Measurements from ENCODE around the gene HSPA14. TPM values are rescaled to one million over a fixed set of nuclear protein-coding genes. Genes with fewer than 3 reads are reported as not detected.

The HSPA14 gene
- total and polyA plus RNA-seq, 10 of the 15 experiments (the other 5 are each of a cell fraction or from before 2014, with no cell fraction given) = 26.6 to 56.1 (median 34.3) TPM

DNA sequence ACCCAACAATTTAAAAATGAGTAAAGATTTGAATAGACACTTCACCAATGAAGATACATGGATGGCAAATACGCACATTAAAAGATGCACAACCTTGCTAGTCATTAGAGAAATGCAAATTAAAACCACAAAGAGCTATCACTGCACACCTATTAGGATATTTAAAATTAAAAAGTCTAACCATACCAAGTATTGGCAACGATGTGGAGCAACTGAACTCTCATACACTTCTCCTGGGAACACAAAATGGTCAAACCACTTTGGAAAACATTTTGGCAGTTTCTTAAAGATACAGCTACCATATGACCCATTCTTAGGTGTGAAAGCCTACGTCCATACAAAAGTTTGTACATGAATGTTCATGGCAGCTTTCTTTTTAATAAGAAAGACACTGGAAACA, 79.7 kb downstream of the HSPA14 start (continued):
- TF ChIP-seq USF2 (IDR thresholded peaks at IDR 0.05; ENCODE audit: borderline replicate concordance, low read depth, low read length) = no peak

- peaks cover 4% of the 10 kb centered on the region; the same call in 1 of the 2 replicates for H4K20me1 ChIP-seq (ENCODE audit: control insufficient read depth, insufficient read depth)
- no peak overlapping the region for H3K4me3 ChIP-seq
- in situ Hi-C loops (cut with MboI) = no loop called here
- BruUV-seq (replicated peaks) = no TSS peak
- WGBS (ENCODE audit: insufficient coverage, insufficient replicate concordance, low lambda C conversion rate, missing lambda C conversion rate) = 20% methylated on average over 3 of the region's 3 CpGs
- H3K9me3 ChIP-seq (replicated peaks; ENCODE audit: control insufficient read depth, insufficient read depth, low read length) = peaks cover 14% of the 10 kb centered on the region
- RAD21 ChIA-PET (ENCODE audit: unreplicated experiment) = no interaction called here
- no peak overlapping the region for H2AFZ ChIP-seq (ENCODE audit: control insufficient read depth, low read depth, low read length)
- TF ChIP-seq MAX (IDR thresholded peaks at IDR 0.05; ENCODE audit: low read depth, low read length) = no peak
- TF ChIP-seq, protein P1, sequence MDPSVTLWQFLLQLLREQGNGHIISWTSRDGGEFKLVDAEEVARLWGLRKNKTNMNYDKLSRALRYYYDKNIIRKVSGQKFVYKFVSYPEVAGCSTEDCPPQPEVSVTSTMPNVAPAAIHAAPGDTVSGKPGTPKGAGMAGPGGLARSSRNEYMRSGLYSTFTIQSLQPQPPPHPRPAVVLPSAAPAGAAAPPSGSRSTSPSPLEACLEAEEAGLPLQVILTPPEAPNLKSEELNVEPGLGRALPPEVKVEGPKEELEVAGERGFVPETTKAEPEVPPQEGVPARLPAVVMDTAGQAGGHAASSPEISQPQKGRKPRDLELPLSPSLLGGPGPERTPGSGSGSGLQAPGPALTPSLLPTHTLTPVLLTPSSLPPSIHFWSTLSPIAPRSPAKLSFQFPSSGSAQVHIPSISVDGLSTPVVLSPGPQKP (IDR thresholded peaks at IDR 0.05; ENCODE audit: low read depth, low read length) = no peak
- TF ChIP-seq SPI1 (IDR thresholded peaks at IDR 0.05; ENCODE audit: borderline replicate concordance, insufficient read depth, low read depth, low read length) = no peak
- TF ChIP-seq NFYB (IDR thresholded peaks at IDR 0.05; ENCODE audit: insufficient read depth, low read depth, low read length) = no peak
- TF ChIP-seq, protein P2, sequence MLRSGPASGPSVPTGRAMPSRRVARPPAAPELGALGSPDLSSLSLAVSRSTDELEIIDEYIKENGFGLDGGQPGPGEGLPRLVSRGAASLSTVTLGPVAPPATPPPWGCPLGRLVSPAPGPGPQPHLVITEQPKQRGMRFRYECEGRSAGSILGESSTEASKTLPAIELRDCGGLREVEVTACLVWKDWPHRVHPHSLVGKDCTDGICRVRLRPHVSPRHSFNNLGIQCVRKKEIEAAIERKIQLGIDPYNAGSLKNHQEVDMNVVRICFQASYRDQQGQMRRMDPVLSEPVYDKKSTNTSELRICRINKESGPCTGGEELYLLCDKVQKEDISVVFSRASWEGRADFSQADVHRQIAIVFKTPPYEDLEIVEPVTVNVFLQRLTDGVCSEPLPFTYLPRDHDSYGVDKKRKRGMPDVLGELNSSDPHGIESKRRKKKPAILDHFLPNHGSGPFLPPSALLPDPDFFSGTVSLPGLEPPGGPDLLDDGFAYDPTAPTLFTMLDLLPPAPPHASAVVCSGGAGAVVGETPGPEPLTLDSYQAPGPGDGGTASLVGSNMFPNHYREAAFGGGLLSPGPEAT (IDR thresholded peaks at IDR 0.05; ENCODE audit: low read depth) = 0 out of 2 replicates have a peak, but pooled peaks have one; percentile 20
- TF ChIP-seq RUNX3 (IDR thresholded peaks at IDR 0.05; ENCODE audit: low read length) = peak; percentile 78
- SMC1A ChIA-PET (ENCODE audit: uncharacterized antibody, unreplicated experiment) = interaction anchor here (1.4 kb wide), 2 partner anchors 20 to 357 kb away, joined by 4 read pairs; no protein-coding TSS in a partner anchor
- H3K79me2 ChIP-seq (ENCODE audit: control insufficient read depth, insufficient read depth, low read length) = no peaks in the 10 kb centered on the region; the same call in 1 of the 2 replicates
- CTCF ChIA-PET = interaction anchor here (0.9 to 1.5 kb wide), 3 partner anchors 16 to 80 kb away, joined by 3 to 4 read pairs (median 3); partner anchors contain the start of genes HSPA14 and MSANTD7
- H3K36me3 ChIP-seq (ENCODE audit: control insufficient read depth in 2 of 2, insufficient read depth in 2 of 2, low read length in 1 of 2) = peaks cover 20 to 50% of the 10 kb centered on the region in 2 experiments
- DNase-seq (ENCODE audit: low read depth, low spot score) (no peak), FAIRE-seq (no peak), ATAC-seq (peak; percentile 56)
- H3K27ac ChIP-seq (ENCODE audit: control insufficient read depth, insufficient read depth) = peak overlapping the region; percentile 54; the same call in 1 of the 2 replicates
- H3K4me1 ChIP-seq (ENCODE audit: control insufficient read depth, insufficient read depth, low read length) = peaks cover 3% of the 10 kb centered on the region; the same call in 1 of the 2 replicates
- no peaks in the 10 kb centered on the region for H3K27me3 ChIP-seq (replicated peaks in 1 of 2; ENCODE audit: control insufficient read depth in 2 of 2, insufficient read depth in 2 of 2, low read length in 1 of 2)
- POLR2A ChIA-PET = interaction anchor here (1.0 kb wide), 1 partner anchor 73 kb away, joined by 3 read pairs; no protein-coding TSS in a partner anchor
- H3K4me2 ChIP-seq (ENCODE audit: control insufficient read depth, insufficient read depth) = no peak overlapping the region
- intact Hi-C loops (cut with micrococcal nuclease; ENCODE audit: unreplicated experiment) = no loop called here
- no peak overlapping the region for H3K9ac ChIP-seq (ENCODE audit: control insufficient read depth, insufficient read depth, low read length)
Observed at GRCh38 chr10:14918964-14919363, 80.9 kb downstream of the HSPA14 start.

Other genes with a start within 250 kb of the HSPA14 start
- 75.3 and 82.3 TPM in 2 replicates for gene FAM107B, start 63.4 kb upstream of the HSPA14 start, total RNA-seq (2014; rRNA removed)
- 147 and 150 TPM in 2 replicates for gene FAM107B, start 63.4 kb upstream of the HSPA14 start, total RNA-seq (2014; rRNA removed; fragmentation: Illumina TruSeq; extraction: Trizol)
- gene FAM107B, start 63.4 kb upstream of the HSPA14 start, total RNA-seq (2021) = 136 and 141 TPM in 2 replicates
- gene FAM107B, start 63.4 kb upstream of the HSPA14 start, polyA plus RNA-seq (2011; rRNA removed) = 101 and 147 TPM in 2 replicates
- gene FAM107B, start 63.4 kb upstream of the HSPA14 start, polyA plus RNA-seq (2014; fragmentation: Illumina TruSeq; extraction: Trizol) = 162 and 212 TPM in 2 replicates
- gene FAM107B, start 63.4 kb upstream of the HSPA14 start, polyA plus RNA-seq (2014; fragmentation: Nextera tagmentation; extraction: Ambion mirVana) = 10 to 100 TPM; 45.8 to 68.6 TPM
- 80.4 and 97.8 TPM in 2 replicates for gene FAM107B, start 63.4 kb upstream of the HSPA14 start, polyA plus RNA-seq (2014; rRNA removed)
- 10 to 100 TPM; 22.9 to 37.1 TPM for gene FAM107B, start 63.4 kb upstream of the HSPA14 start, polyA plus RNA-seq (2016; fragmentation: Nextera tagmentation; extraction: Ambion mirVana)
- 0.98 and 1.9 TPM in 2 replicates for gene CDNF, start 269 bp upstream of the HSPA14 start, total RNA-seq (2014; rRNA removed)
- gene CDNF, start 269 bp upstream of the HSPA14 start, total RNA-seq (2014; rRNA removed; fragmentation: Illumina TruSeq; extraction: Trizol) = 1.0 and 1.2 TPM in 2 replicates
- gene CDNF, start 269 bp upstream of the HSPA14 start, total RNA-seq (2021) = 0.43 and 1.0 TPM in 2 replicates
- gene CDNF, start 269 bp upstream of the HSPA14 start, polyA plus RNA-seq (2011; rRNA removed) = 0.81 TPM in 2 replicates
- gene CDNF, start 269 bp upstream of the HSPA14 start, polyA plus RNA-seq (2014; fragmentation: Illumina TruSeq; extraction: Trizol) = 0.73 and 2.3 TPM in 2 replicates
- under 1 TPM; 0.08 to 0.29 TPM for gene CDNF, start 269 bp upstream of the HSPA14 start, polyA plus RNA-seq (2014; fragmentation: Nextera tagmentation; extraction: Ambion mirVana)
- gene CDNF, start 269 bp upstream of the HSPA14 start, polyA plus RNA-seq (2014; rRNA removed) = 1.2 and 2.7 TPM in 2 replicates
- gene CDNF, start 269 bp upstream of the HSPA14 start, polyA plus RNA-seq (2016; fragmentation: Nextera tagmentation; extraction: Ambion mirVana) = under 1 TPM; 0.48 to 0.54 TPM
- 22.8 and 27.9 TPM in 2 replicates for gene MSANTD7, start within 50 bp of the HSPA14 start, total RNA-seq (2014; rRNA removed)
- gene MSANTD7, start within 50 bp of the HSPA14 start, total RNA-seq (2014; rRNA removed; fragmentation: Illumina TruSeq; extraction: Trizol) = 19.3 and 19.7 TPM in 2 replicates
- 20.1 and 20.6 TPM in 2 replicates for gene MSANTD7, start within 50 bp of the HSPA14 start, total RNA-seq (2021)
- gene MSANTD7, start within 50 bp of the HSPA14 start, polyA plus RNA-seq (2011; rRNA removed) = 13.5 and 15.5 TPM in 2 replicates
- gene MSANTD7, start within 50 bp of the HSPA14 start, polyA plus RNA-seq (2014; fragmentation: Illumina TruSeq; extraction: Trizol) = 18.9 and 19.3 TPM in 2 replicates
- gene MSANTD7, start within 50 bp of the HSPA14 start, polyA plus RNA-seq (2014; fragmentation: Nextera tagmentation; extraction: Ambion mirVana) = 1 to 10 TPM; 3.5 to 4.5 TPM
- 13.5 and 14.0 TPM in 2 replicates for gene MSANTD7, start within 50 bp of the HSPA14 start, polyA plus RNA-seq (2014; rRNA removed)
- gene MSANTD7, start within 50 bp of the HSPA14 start, polyA plus RNA-seq (2016; fragmentation: Nextera tagmentation; extraction: Ambion mirVana) = 10 to 100 TPM; 17.8 to 19.1 TPM
- 24.3 and 27.6 TPM in 2 replicates for gene SUV39H2, start 40.6 kb downstream of the HSPA14 start, total RNA-seq (2014; rRNA removed)
- 32.3 and 32.6 TPM in 2 replicates for gene SUV39H2, start 40.6 kb downstream of the HSPA14 start, total RNA-seq (2014; rRNA removed; fragmentation: Illumina TruSeq; extraction: Trizol)
- gene SUV39H2, start 40.6 kb downstream of the HSPA14 start, total RNA-seq (2021) = 25.8 and 26.9 TPM in 2 replicates
- gene SUV39H2, start 40.6 kb downstream of the HSPA14 start, polyA plus RNA-seq (2011; rRNA removed) = 26.1 and 43.4 TPM in 2 replicates
- 41.1 and 45.0 TPM in 2 replicates for gene SUV39H2, start 40.6 kb downstream of the HSPA14 start, polyA plus RNA-seq (2014; fragmentation: Illumina TruSeq; extraction: Trizol)
- gene SUV39H2, start 40.6 kb downstream of the HSPA14 start, polyA plus RNA-seq (2014; fragmentation: Nextera tagmentation; extraction: Ambion mirVana) = 10 to 100 TPM; 26.5 to 40.3 TPM
- gene SUV39H2, start 40.6 kb downstream of the HSPA14 start, polyA plus RNA-seq (2014; rRNA removed) = 17.9 and 27.4 TPM in 2 replicates
- 10 to 100 TPM; 33.7 to 36.4 TPM for gene SUV39H2, start 40.6 kb downstream of the HSPA14 start, polyA plus RNA-seq (2016; fragmentation: Nextera tagmentation; extraction: Ambion mirVana)
- 24.6 and 25.8 TPM in 2 replicates for gene DCLRE1C, start 115.8 kb downstream of the HSPA14 start, total RNA-seq (2014; rRNA removed)
- 29.5 and 32.1 TPM in 2 replicates for gene DCLRE1C, start 115.8 kb downstream of the HSPA14 start, total RNA-seq (2014; rRNA removed; fragmentation: Illumina TruSeq; extraction: Trizol)
- gene DCLRE1C, start 115.8 kb downstream of the HSPA14 start, total RNA-seq (2021) = 19.8 and 20.6 TPM in 2 replicates
- gene DCLRE1C, start 115.8 kb downstream of the HSPA14 start, polyA plus RNA-seq (2011; rRNA removed) = 19.3 and 26.3 TPM in 2 replicates
- 28.7 and 29.2 TPM in 2 replicates for gene DCLRE1C, start 115.8 kb downstream of the HSPA14 start, polyA plus RNA-seq (2014; fragmentation: Illumina TruSeq; extraction: Trizol)
- gene DCLRE1C, start 115.8 kb downstream of the HSPA14 start, polyA plus RNA-seq (2014; fragmentation: Nextera tagmentation; extraction: Ambion mirVana) = 10 to 100 TPM; 15.7 to 26.2 TPM
- 18.5 and 20.3 TPM in 2 replicates for gene DCLRE1C, start 115.8 kb downstream of the HSPA14 start, polyA plus RNA-seq (2014; rRNA removed)
- gene DCLRE1C, start 115.8 kb downstream of the HSPA14 start, polyA plus RNA-seq (2016; fragmentation: Nextera tagmentation; extraction: Ambion mirVana) = 10 to 100 TPM; 35.7 to 43.4 TPM
- not detected in 2 replicates for gene MEIG1, start 121.1 kb downstream of the HSPA14 start, total RNA-seq (2014; rRNA removed)
- gene MEIG1, start 121.1 kb downstream of the HSPA14 start, total RNA-seq (2014; rRNA removed; fragmentation: Illumina TruSeq; extraction: Trizol) = 0.67 TPM in 1 of 2 replicates, not detected in the other
- gene MEIG1, start 121.1 kb downstream of the HSPA14 start, total RNA-seq (2021) = not detected in 2 replicates
- 0.22 and 0.62 TPM in 2 replicates for gene MEIG1, start 121.1 kb downstream of the HSPA14 start, polyA plus RNA-seq (2011; rRNA removed)
- 0.13 TPM in 1 of 2 replicates, not detected in the other for gene MEIG1, start 121.1 kb downstream of the HSPA14 start, polyA plus RNA-seq (2014; fragmentation: Illumina TruSeq; extraction: Trizol)
- under 1 TPM; 0.79 to 0.80 TPM for gene MEIG1, start 121.1 kb downstream of the HSPA14 start, polyA plus RNA-seq (2014; fragmentation: Nextera tagmentation; extraction: Ambion mirVana)
- 0.71 and 1.1 TPM in 2 replicates for gene MEIG1, start 121.1 kb downstream of the HSPA14 start, polyA plus RNA-seq (2014; rRNA removed)
- 1 to 10 TPM; 1.8 to 1.9 TPM for gene MEIG1, start 121.1 kb downstream of the HSPA14 start, polyA plus RNA-seq (2016; fragmentation: Nextera tagmentation; extraction: Ambion mirVana)
- gene OLAH, start 205.6 kb downstream of the HSPA14 start, total RNA-seq (2014; rRNA removed) = 0.49 and 0.85 TPM in 2 replicates
- gene OLAH, start 205.6 kb downstream of the HSPA14 start, total RNA-seq (2014; rRNA removed; fragmentation: Illumina TruSeq; extraction: Trizol) = 0.74 and 0.98 TPM in 2 replicates
- gene OLAH, start 205.6 kb downstream of the HSPA14 start, total RNA-seq (2021) = 0.56 and 0.59 TPM in 2 replicates
- 1.4 and 2.0 TPM in 2 replicates for gene OLAH, start 205.6 kb downstream of the HSPA14 start, polyA plus RNA-seq (2011; rRNA removed)
- gene OLAH, start 205.6 kb downstream of the HSPA14 start, polyA plus RNA-seq (2014; fragmentation: Illumina TruSeq; extraction: Trizol) = 1.1 and 2.4 TPM in 2 replicates
- under 1 TPM; 0.10 to 0.44 TPM for gene OLAH, start 205.6 kb downstream of the HSPA14 start, polyA plus RNA-seq (2014; fragmentation: Nextera tagmentation; extraction: Ambion mirVana)
- gene OLAH, start 205.6 kb downstream of the HSPA14 start, polyA plus RNA-seq (2014; rRNA removed) = 0.38 and 0.52 TPM in 2 replicates
- gene OLAH, start 205.6 kb downstream of the HSPA14 start, polyA plus RNA-seq (2016; fragmentation: Nextera tagmentation; extraction: Ambion mirVana) = under 1 TPM in 1 of 2 experiments, not detected in 1; 0.19 TPM

All from GM12878 (cell line).